ENCODE data around the gene CRABP2.

CRABP2 gene

GRCh38 chr1:156721131-156721530 is 15.7 kb upstream of the CRABP2 start:
- no peak overlapping the region for H3K4me3 ChIP-seq (ENCODE audit: low read length)
- H2AFZ ChIP-seq (ENCODE audit: low read depth, low read length): no peak overlapping the region
- peaks cover 32% of the 10 kb centered on the region for H4K20me1 ChIP-seq (ENCODE audit: insufficient read depth, low read length)
- H3K36me3 ChIP-seq (replicated peaks; ENCODE audit: low read depth, low read length): peaks cover 49% of the 10 kb centered on the region
- peaks cover 46% of the 10 kb centered on the region for H3K79me2 ChIP-seq (ENCODE audit: low read length)
- no peak overlapping the region for H3K27ac ChIP-seq (ENCODE audit: low read length)
- no peaks in the 10 kb centered on the region for H3K9me3 ChIP-seq (ENCODE audit: insufficient read depth, low read length)
- no peak overlapping the region for H3K9ac ChIP-seq (ENCODE audit: low read length)
- no peaks in the 10 kb centered on the region for H3K27me3 ChIP-seq (ENCODE audit: low read depth, low read length)
- no peak for TF ChIP-seq CTCF (IDR thresholded peaks at IDR 0.05; ENCODE audit: low read depth, low read length)
- H3K4me1 ChIP-seq (ENCODE audit: low read length): peaks cover 10% of the 10 kb centered on the region
- no peak overlapping the region for H3K4me2 ChIP-seq (ENCODE audit: low read length)

DNA sequence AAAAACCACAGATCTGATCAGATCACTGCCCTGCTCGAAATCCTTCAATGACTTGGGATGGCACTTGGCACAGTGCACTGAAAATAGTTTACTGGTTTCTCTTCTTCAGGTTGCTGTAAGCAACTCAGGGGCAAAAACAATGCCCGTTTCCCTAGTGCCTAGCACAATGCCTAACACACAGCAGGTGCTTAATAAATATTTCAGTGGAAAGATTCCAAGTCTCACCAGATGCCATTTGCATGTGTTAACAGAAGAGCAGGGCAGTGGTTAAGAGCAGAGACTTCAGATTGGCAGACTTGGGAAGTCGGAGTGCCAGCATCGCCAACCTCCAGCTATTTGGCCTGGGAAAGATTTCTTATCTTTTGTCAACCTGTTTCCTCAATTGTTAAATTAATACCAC is 12.0 kb upstream of the CRABP2 start:
- TF ChIP-seq CTCF (IDR thresholded peaks at IDR 0.05; ENCODE audit: low read depth, low read length) (no peak), EZH2phosphoT487 (IDR thresholded peaks at IDR 0.05; ENCODE audit: low read depth) (no peak)
- peaks cover 10% of the 10 kb centered on the region for H3K79me2 ChIP-seq (ENCODE audit: low read length)
- H3K36me3 ChIP-seq (replicated peaks; ENCODE audit: low read depth, low read length): peaks cover 17% of the 10 kb centered on the region
- H3K4me2 ChIP-seq (ENCODE audit: low read length): no peak overlapping the region
- no peak overlapping the region for H2AFZ ChIP-seq (ENCODE audit: low read depth, low read length)
- no peaks in the 10 kb centered on the region for H3K27me3 ChIP-seq (ENCODE audit: low read depth, low read length)
- H3K9ac ChIP-seq (ENCODE audit: low read length): no peak overlapping the region
- H4K20me1 ChIP-seq (ENCODE audit: insufficient read depth, low read length): no peaks in the 10 kb centered on the region
- no peak overlapping the region for H3K27ac ChIP-seq (ENCODE audit: low read length)
- H3K9me3 ChIP-seq (ENCODE audit: insufficient read depth, low read length): no peaks in the 10 kb centered on the region
- H3K4me3 ChIP-seq (ENCODE audit: low read length): no peak overlapping the region
- no peaks in the 10 kb centered on the region for H3K4me1 ChIP-seq (ENCODE audit: low read length)

- H3K9ac ChIP-seq (ENCODE audit: low read length): no peak overlapping the region
- H3K27ac ChIP-seq (ENCODE audit: low read length): no peak overlapping the region
- TF ChIP-seq EZH2phosphoT487 (IDR thresholded peaks at IDR 0.05; ENCODE audit: low read depth) (no peak), CTCF (IDR thresholded peaks at IDR 0.05; ENCODE audit: low read depth, low read length) (no peak)
- no peaks in the 10 kb centered on the region for H4K20me1 ChIP-seq (ENCODE audit: insufficient read depth, low read length)
- H3K4me3 ChIP-seq (ENCODE audit: low read length): no peak overlapping the region
- no peaks in the 10 kb centered on the region for H3K4me1 ChIP-seq (ENCODE audit: low read length)
- H3K9me3 ChIP-seq (ENCODE audit: insufficient read depth, low read length): no peaks in the 10 kb centered on the region
- H3K36me3 ChIP-seq (replicated peaks; ENCODE audit: low read depth, low read length): peaks cover 4% of the 10 kb centered on the region
- no peaks in the 10 kb centered on the region for H3K79me2 ChIP-seq (ENCODE audit: low read length)
- no peak overlapping the region for H3K4me2 ChIP-seq (ENCODE audit: low read length)
- no peaks in the 10 kb centered on the region for H3K27me3 ChIP-seq (ENCODE audit: low read depth, low read length)
- H2AFZ ChIP-seq (ENCODE audit: low read depth, low read length): no peak overlapping the region
Measured at GRCh38 chr1:156714830-156715229, 9.4 kb upstream of the CRABP2 start.

DNA sequence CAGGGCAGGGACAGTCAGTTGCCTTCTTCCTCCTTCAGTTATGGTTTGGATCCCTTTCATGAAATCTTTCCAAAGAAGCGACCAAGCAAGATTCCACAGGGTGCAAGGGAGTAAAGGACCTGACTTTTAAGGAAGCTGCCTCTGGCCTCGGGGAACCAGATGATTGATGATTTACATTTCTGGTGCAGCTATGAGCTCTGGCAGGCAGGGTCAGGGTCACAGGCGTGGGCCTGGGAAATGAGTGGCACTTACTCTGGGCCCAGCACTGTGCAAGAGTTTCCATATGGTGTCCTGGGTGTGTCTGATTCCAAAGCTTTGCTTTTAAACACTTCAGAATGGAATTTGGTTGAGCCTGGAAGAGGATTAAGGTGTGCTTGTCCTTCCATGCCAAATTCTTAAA is 7.2 kb upstream of the CRABP2 start:
- no peak overlapping the region for H3K4me3 ChIP-seq (ENCODE audit: low read length)
- H3K27ac ChIP-seq (ENCODE audit: low read length): no peak overlapping the region
- H3K9me3 ChIP-seq (ENCODE audit: insufficient read depth, low read length): no peaks in the 10 kb centered on the region
- H3K9ac ChIP-seq (ENCODE audit: low read length): no peak overlapping the region
- H3K4me2 ChIP-seq (ENCODE audit: low read length): no peak overlapping the region
- no peaks in the 10 kb centered on the region for H4K20me1 ChIP-seq (ENCODE audit: insufficient read depth, low read length)
- no peak overlapping the region for H2AFZ ChIP-seq (ENCODE audit: low read depth, low read length)
- TF ChIP-seq EZH2phosphoT487 (IDR thresholded peaks at IDR 0.05; ENCODE audit: low read depth) (no peak), CTCF (IDR thresholded peaks at IDR 0.05; ENCODE audit: low read depth, low read length) (no peak)
- H3K36me3 ChIP-seq (replicated peaks; ENCODE audit: low read depth, low read length): no peaks in the 10 kb centered on the region
- no peaks in the 10 kb centered on the region for H3K4me1 ChIP-seq (ENCODE audit: low read length)
- no peaks in the 10 kb centered on the region for H3K27me3 ChIP-seq (ENCODE audit: low read depth, low read length)
- no peaks in the 10 kb centered on the region for H3K79me2 ChIP-seq (ENCODE audit: low read length)
